Activated CD8-positive, alpha-beta T cell treated with anti-CD3 and anti-CD28 coated beads for 36 hours (primary cell): ENCODE data around the gene SFTA2. TPM values are rescaled to one million over a fixed set of nuclear protein-coding genes. Genes with fewer than 3 reads are reported as not detected.
A peak's percentile ranks its signal among the peaks of the same experiment; 100 is the strongest.

ENCODE experiments used
- ATAC-seq: fragments of 200-7000 bp; cut with Tn5 transposase; one replicate; pipeline ENCODE4 v1.10.0; 2021; ENCODE audit warnings: mild to moderate bottlenecking, moderate library complexity
- CTCF ChIA-PET: fragments of 350-600 bp; sonication (Branson Sonifier 250); formaldehyde crosslinking; loops from one replicate; lab custom pipeline; 2021; ENCODE audit warnings: antibody characterized with exemption; lab: Charles Lee
- POLR2A ChIA-PET: fragments of 350-600 bp; sonication (Branson Sonifier 250); formaldehyde crosslinking; loops from one replicate; lab custom pipeline; 2021; ENCODE audit warnings: antibody characterized with exemption; lab: Charles Lee
- DNase-seq: peaks from one replicate; pipeline ENCODE4 v3.0.0-alpha.2; 2020
- H3K27ac Mint-ChIP-seq: one replicate; pipeline ENCODE4 v1.8.0; 2021; ENCODE audit warnings: mild to moderate bottlenecking, mixed read lengths
- H3K27me3 Mint-ChIP-seq: one replicate; pipeline ENCODE4 v1.8.0; 2021; ENCODE audit warnings: mixed read lengths
- H3K36me3 Mint-ChIP-seq: one replicate; pipeline ENCODE4 v1.8.0; 2021; ENCODE audit warnings: low read depth, mixed read lengths
- H3K4me1 Mint-ChIP-seq: one replicate; pipeline ENCODE4 v1.8.0; 2021; ENCODE audit warnings: low read depth, mixed read lengths
- H3K4me3 Mint-ChIP-seq: one replicate; pipeline ENCODE4 v1.8.0; 2021; ENCODE audit warnings: mild to moderate bottlenecking, moderate library complexity, mixed read lengths
- H3K9me3 Mint-ChIP-seq: one replicate; pipeline ENCODE4 v1.8.0; 2021; ENCODE audit warnings: mixed read lengths
- intact Hi-C: fragments of 100-400 bp; cut with micrococcal nuclease; formaldehyde crosslinking; loops from one replicate; pipeline ENCODE4 v1.10.0; 2022
- total RNA-seq, 2 experiments: library from RNA; stranded (reverse); gene quantifications; one replicate each; pipeline ENCODE4 v1.2.3, GENCODE V29; 2021
- TF ChIP-seq, protein P1 (sequence below): fragments of 200-600 bp; IDR thresholded peaks from one replicate; pipeline ENCODE4 v1.8.0; 2022; ENCODE audit warnings: antibody characterized with exemption, mild to moderate bottlenecking

The SFTA2 gene
- total RNA-seq, 2 experiments from 2014 or later: not detected

DNA sequence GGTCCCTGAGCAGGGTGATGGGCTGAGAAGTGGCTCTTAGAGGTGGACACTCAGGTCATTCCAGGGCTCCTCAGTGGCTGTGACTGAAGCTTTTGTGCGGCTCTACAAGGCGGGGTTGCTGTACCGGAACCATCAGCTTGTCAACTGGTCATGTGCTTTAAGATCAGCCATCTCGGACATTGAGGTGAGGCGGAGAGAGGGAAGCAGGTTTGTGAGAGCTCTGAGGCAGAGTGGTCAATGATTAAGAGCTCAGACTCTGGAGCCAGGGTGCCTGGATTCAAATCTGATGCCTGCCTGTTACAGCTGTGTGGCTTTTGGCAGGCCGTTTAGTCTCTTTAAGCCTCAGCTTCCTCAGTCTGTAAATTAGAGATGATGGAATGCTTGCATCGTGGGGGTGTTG, 14.9 kb downstream of the SFTA2 start:
- POLR2A ChIA-PET: interaction anchor here (1.3 kb wide), 1 partner anchor 10 kb away, joined by 6 read pairs; no protein-coding TSS in a partner anchor

DNA sequence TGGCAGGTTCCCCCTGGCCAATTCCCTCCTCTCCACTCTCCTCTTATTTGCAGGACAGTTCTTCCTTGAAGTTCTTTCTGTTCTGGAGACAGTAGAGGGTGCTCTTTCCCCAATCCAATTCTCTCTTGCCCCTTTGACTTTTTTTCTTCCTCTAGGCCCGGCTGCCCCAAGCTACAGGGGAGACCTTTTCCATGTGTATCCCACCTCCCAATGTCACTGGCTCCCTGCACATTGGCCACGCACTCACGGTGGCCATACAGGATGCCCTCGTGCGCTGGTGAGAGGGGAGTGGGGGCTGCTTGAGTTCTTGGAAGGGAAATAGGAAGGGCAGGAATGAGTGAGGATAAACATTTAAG, 16.4 kb downstream of the SFTA2 start:
- Mint-ChIP-seq H3K4me1 (peaks cover 26% of the 10 kb centered on the region), H3K27ac (peak overlapping the region; percentile 67), H3K27me3 (no peaks in the 10 kb centered on the region), H3K9me3 (no peaks in the 10 kb centered on the region), H3K4me3 (peak overlapping the region; percentile 80), H3K36me3 (peaks cover 55% of the 10 kb centered on the region)
- TF ChIP-seq, protein P1, sequence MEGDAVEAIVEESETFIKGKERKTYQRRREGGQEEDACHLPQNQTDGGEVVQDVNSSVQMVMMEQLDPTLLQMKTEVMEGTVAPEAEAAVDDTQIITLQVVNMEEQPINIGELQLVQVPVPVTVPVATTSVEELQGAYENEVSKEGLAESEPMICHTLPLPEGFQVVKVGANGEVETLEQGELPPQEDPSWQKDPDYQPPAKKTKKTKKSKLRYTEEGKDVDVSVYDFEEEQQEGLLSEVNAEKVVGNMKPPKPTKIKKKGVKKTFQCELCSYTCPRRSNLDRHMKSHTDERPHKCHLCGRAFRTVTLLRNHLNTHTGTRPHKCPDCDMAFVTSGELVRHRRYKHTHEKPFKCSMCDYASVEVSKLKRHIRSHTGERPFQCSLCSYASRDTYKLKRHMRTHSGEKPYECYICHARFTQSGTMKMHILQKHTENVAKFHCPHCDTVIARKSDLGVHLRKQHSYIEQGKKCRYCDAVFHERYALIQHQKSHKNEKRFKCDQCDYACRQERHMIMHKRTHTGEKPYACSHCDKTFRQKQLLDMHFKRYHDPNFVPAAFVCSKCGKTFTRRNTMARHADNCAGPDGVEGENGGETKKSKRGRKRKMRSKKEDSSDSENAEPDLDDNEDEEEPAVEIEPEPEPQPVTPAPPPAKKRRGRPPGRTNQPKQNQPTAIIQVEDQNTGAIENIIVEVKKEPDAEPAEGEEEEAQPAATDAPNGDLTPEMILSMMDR: peak; percentile 72
- DNase-seq (peak; percentile 19), ATAC-seq (no peak)
- intact Hi-C loops: loop anchor here (5.0 kb wide), 1 partner anchor 172 kb away; no protein-coding TSS in a partner anchor
- POLR2A ChIA-PET: interaction anchor here (0.8 to 1.4 kb wide), 8 partner anchors 10 to 186 kb away, joined by 3 to 4 read pairs (median 3); no protein-coding TSS in a partner anchor
- CTCF ChIA-PET: interaction anchor here (0.6 to 9.2 kb wide), 30 partner anchors 9 to 200 kb away, joined by 3 to 116 read pairs (median 4); no protein-coding TSS in a partner anchor

More for the DNA sequence above, 14.9 kb downstream of the SFTA2 start:
- Mint-ChIP-seq H3K27me3 (no peaks in the 10 kb centered on the region), H3K9me3 (no peaks in the 10 kb centered on the region), H3K4me1 (peaks cover 26% of the 10 kb centered on the region), H3K27ac (no peak overlapping the region), H3K36me3 (peaks cover 45% of the 10 kb centered on the region), H3K4me3 (no peak overlapping the region)
- CTCF ChIA-PET: interaction anchor here (2.7 to 9.2 kb wide), 5 partner anchors 11 to 170 kb away, joined by 13 to 116 read pairs (median 45); no protein-coding TSS in a partner anchor
- intact Hi-C loops: loop anchor here (5.0 kb wide), 1 partner anchor 170 kb away; no protein-coding TSS in a partner anchor
- DNase-seq (no peak), ATAC-seq (no peak)
- TF ChIP-seq, protein P1: no peak

DNA sequence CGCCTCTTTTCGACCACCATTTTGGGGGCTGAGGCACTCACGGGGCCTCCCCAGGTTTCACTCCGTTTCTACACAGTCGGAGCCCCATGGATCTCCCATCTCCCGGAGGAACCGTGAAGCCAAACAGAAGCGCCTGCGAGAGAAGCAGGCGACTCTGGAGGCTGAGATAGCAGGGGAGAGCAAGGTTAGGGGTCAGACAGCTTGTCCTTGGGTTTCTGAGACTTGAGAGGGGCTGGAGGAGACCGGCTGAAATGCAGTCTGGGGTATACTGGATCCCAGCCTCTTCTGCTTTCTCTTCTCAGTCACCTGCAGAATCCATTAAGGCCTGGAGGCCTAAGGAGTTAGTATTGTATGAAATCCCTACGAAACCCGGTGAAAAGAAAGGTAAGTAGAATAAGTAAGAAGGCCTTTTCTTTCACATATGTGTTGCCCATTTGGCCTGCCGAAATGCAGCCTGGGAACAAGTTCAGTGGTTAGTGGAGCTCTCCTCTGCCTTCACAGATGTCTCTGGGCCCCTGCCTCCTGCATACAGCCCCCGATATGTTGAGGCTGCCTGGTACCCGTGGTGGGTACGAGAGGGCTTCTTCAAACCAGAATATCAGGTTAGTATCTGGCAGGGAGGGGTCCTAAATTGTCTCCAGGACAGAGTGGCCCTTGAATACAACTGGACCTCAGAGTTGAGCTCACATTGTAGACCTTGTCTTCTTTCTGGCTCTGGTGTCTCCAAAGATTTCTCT, 16.9 kb downstream of the SFTA2 start:
- no peaks in the 10 kb centered on the region for H3K27me3 Mint-ChIP-seq
- no peak for ATAC-seq
- peak; percentile 22 for DNase-seq
- ChIA-PET CTCF (interaction anchor here (0.7 to 9.2 kb wide), 31 partner anchors 9 to 433 kb away, joined by 3 to 116 read pairs (median 5); no protein-coding TSS in a partner anchor), POLR2A (interaction anchor here (0.8 to 2.0 kb wide), 10 partner anchors 9 to 177 kb away, joined by 3 to 8 read pairs (median 3); no protein-coding TSS in a partner anchor)
- TF ChIP-seq, protein P1: no peak
- peaks cover 26% of the 10 kb centered on the region for H3K4me1 Mint-ChIP-seq
- H3K36me3 Mint-ChIP-seq: peaks cover 52% of the 10 kb centered on the region
- H3K9me3 Mint-ChIP-seq: no peaks in the 10 kb centered on the region
- intact Hi-C loops: loop anchor here (5.0 kb wide), 1 partner anchor 172 kb away; no protein-coding TSS in a partner anchor
- peak overlapping the region; percentile 88 for H3K27ac Mint-ChIP-seq
- H3K4me3 Mint-ChIP-seq: peak overlapping the region; percentile 80

DNA sequence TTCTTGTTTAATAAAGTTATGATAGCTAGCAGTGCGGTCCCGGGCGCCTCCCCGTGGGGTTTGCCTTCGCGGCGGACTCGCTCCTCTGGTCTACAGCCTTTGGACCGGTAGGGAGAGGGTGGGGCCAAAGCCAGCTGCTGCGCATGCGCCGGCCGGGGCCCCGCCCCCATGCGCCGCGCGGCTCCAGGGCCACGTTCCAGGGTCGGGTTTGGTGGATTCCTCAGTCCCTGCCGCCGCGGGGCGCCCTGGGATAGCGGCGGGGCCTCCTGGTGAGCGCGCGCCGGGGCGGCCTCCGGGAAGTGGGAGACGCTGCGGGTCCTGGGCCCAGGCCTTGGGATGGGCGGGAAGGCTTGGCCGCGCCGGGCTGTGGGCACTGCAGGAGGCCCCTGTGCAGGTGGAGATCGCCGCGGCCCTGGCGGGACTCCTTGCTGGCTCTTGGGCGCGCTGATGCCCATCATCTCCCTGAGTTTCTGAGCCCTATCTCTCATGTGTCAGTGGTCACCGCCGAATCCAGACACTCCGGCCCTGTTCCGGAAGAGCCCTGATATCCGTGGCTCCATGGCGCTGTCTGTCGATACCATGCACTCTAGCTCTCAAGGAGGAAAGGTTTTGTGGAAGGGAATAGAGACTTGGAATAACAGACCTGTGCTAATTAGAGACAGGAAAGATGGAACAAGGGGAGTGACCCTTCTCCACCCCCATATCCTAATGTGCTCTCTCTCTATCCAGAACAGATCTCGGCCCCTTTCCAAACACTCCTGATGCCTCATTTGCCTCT, 17.7 kb downstream of the SFTA2 start, which contains the start of gene VARS2:
VARS2 (plus strand) TSS at position 163 of the 778 bp plus-strand sequence; CDS start at position 762, 599 bp downstream.
- H3K36me3 Mint-ChIP-seq: peaks cover 49% of the 10 kb centered on the region
- TF ChIP-seq, protein P1: no peak
- peak within 1 kb of the TSS; percentile 80 for H3K4me3 Mint-ChIP-seq
- intact Hi-C loops: no loop called here
- peak within 1 kb of the TSS; percentile 88 for H3K27ac Mint-ChIP-seq
- DNase-seq (peak; percentile 89), ATAC-seq (peak; percentile 96)
- ChIA-PET POLR2A (interaction anchor here (0.7 to 2.8 kb wide), 13 partner anchors 10 to 344 kb away, joined by 3 to 12 read pairs (median 4); partner anchors contain the start of gene DDR1), CTCF (interaction anchor here (0.8 to 9.2 kb wide), 36 partner anchors 8 to 433 kb away, joined by 3 to 116 read pairs (median 5); no protein-coding TSS in a partner anchor)
- peaks cover 29% of the 10 kb centered on the region for H3K4me1 Mint-ChIP-seq
- no peaks in the 10 kb centered on the region for H3K27me3 Mint-ChIP-seq
- no peaks in the 10 kb centered on the region for H3K9me3 Mint-ChIP-seq
